Activated CD8-positive, alpha-beta memory T cell treated with anti-CD3 and anti-CD28 coated beads, Interleukin-2, amount 50 U/mL, for 24 hours (primary cell): ENCODE data around the gene CCNK.

Experiments
- DNase-seq: peaks from one replicate; pipeline ENCODE4 v3.0.0-alpha.2; 2020; ENCODE audit errors: extremely low read depth

Gene CCNK

DNA sequence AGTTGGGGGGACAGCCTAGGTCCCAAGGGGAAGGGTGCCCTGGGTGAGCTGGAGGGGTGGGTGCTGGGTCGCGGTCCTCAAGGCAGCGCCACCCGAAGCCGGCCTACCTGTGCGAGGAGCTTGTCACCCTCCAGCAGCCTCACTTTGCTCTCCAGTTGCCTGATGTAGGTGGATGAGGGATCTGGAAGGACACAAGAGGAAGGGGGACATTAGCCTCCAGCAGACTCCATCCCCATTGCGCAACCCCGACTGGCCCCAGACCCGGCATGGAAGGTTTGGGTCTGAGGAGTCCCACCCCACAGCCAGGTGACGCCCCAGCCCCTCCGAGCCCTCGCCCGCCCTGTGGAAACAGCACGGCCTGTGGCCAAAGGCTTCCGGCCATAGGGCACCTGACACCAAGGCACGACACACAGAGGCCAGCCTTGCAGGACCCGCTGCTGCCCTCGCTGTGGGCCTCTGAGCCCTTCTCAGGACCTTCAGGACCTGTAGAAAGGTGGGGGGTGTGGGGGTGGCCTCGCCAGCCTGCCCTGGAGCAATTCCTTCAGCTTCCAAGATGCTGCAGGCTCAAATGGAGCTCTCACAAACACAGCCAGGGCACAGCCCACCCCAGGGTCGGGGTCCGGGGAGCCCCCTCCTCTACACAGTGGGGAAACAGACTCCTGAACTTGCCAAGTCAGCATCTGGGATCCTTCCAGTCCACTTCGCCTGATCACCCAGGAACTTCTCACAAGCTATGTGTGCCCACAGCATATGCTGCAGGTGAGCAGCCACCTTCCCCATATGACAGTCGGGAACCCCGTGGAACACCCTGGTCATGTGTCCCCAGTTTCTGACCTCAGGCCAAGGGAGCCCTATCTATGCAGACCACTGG is 54.9 kb downstream of the CCNK start:
- DNase-seq, result no peak

DNA sequence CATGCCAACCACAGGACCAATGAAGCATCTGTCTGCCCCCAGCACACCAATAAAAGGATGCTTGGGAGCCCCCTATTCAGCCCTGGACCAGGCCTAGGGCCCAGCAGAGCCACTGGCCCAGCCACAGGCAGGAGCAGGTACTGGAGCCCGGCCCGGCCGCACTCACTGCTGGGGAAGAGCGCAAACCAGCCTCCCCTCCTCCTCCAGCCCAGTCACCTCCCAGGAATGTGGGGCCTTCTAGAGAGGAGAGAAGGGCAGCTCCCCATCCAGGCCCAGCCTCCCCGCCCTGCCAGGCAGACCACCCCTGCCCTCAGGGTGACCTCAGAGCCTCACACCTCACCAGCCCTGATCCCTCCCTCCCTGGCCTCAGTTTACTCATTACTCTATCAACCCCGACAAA is 56.2 kb downstream of the CCNK start:
- no peak for DNase-seq

- no peak for DNase-seq
These were observed 57.1 kb downstream of the CCNK start for GRCh38 chr14:99538275-99538674.

DNA sequence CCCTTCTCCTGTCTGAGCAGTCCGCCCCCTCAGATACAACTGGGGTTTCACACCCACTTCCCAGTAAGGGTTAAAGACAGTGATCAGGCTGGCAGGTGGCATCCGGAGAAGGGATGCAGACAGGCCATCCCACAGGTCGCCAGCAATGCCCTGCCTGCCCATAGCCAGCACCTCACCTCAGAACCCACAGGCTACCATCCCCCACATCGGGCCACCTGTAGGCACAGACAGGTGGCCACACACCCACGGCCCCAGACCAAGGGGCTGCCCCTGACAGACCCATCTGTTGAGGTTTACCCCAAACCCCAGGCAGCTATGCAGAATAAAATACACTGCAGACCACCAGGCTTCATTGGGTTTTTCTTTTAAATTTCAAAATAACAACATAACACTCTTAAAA is 57.5 kb downstream of the CCNK start:
- DNase-seq, result no peak

DNA sequence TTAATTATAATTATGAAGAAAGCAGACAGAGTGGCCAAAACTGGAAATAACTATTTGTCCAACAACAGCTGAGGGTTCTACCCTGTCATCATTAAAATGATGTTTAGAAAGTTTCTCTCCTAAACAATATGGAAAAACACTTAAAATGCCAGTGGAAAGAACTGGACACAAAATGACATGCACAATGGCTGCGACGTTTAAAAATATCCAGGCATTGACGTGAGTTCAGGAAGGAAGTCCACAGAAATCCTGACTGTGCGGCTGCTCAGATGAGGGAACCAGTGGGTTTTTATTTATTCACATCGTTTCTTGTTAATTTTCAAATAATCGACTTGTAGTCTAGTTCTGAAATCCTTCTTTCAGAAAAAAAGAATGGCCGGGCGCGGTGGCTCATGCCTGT is 58.3 kb downstream of the CCNK start:
- no peak for DNase-seq

- DNase-seq, result no peak
These were observed 59.2 kb downstream of the CCNK start for GRCh38 chr14:99540196-99541032.

- DNase-seq, result no peak
These were observed 60.0 kb downstream of the CCNK start for GRCh38 chr14:99541211-99541610.

- DNase-seq, result no peak
These were observed 60.7 kb downstream of the CCNK start for GRCh38 chr14:99541677-99542470.

DNA sequence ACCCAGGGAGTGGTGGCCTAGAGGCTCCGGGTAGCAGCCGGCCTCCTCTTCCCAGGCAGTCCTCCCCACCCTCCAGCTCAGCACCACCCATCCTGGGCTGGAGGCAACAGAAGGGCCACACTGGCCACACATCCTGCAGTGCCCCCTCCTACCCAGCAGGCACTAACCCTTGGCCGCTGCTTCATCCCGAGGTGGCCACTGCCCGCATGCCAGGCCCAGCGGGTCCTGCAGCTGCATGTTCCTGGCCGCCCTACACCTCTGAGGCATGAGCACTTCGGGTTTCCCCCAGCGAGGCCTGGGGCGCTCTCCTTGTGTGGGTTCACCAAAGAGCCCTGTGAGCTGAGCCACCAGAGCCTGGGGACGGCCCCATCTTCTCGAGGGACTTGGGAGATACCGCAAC is 61.4 kb downstream of the CCNK start:
- DNase-seq, result no peak

- DNase-seq, result no peak
These were observed 62.2 kb downstream of the CCNK start for GRCh38 chr14:99543370-99543769.

- DNase-seq, result no peak
These were observed 62.8 kb downstream of the CCNK start for GRCh38 chr14:99543985-99544384.

- no peak for DNase-seq
These were observed 63.8 kb downstream of the CCNK start for GRCh38 chr14:99544991-99545390.

- no peak for DNase-seq
These were observed 64.4 kb downstream of the CCNK start for GRCh38 chr14:99545586-99545985.

- DNase-seq, result no peak
These were observed 65.1 kb downstream of the CCNK start for GRCh38 chr14:99546234-99546879.

DNA sequence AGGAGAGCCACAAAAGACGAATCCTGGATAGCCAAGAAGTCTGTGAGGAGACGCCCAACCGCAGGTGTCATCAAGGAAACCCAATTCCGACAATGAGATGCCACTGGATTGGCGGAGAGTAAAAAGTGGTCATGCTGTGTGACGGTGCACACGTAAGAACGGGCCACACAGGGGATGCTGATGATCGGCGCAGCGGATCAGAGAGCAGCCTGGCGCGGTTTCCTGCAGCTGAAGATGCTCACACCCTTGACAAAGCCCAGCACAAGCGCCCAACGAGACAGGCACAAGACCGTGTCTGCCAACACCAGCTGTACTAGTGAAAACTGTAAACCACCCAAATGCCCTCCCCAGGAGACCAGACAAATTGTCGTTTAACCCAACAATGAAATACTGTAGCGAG is 67.0 kb downstream of the CCNK start:
- no peak for DNase-seq

DNA sequence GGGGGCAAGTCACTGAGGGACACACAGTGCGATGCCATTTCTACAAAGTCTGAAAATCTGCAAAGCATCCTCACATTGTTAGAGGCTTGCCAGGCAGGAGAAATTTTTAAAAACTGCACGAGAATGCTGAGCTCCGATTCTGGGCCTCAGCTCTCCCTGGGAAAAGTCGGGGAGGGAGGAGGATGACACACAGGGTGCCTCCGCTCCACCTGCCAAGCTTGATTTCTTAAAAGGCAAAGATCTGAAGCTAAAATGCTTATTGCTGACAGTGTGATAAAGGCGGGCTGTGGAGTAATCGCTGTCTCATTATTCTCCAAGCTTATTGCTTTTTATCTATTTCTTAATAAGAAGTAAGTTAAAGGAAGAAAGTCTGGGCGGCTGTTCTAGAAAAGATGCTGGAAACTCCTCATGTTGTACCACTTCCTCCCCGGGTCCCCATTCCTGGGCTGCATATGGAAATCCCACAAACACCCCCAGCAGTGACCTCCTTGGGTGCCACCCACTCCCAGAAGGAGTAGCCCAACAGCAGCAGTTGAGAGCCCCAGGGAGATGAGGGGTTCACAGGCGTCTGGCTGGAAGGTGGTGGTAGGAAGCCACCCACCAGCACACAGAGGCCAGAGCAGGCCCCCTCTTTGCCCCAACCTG is 67.8 kb downstream of the CCNK start:
- DNase-seq, result no peak

DNA sequence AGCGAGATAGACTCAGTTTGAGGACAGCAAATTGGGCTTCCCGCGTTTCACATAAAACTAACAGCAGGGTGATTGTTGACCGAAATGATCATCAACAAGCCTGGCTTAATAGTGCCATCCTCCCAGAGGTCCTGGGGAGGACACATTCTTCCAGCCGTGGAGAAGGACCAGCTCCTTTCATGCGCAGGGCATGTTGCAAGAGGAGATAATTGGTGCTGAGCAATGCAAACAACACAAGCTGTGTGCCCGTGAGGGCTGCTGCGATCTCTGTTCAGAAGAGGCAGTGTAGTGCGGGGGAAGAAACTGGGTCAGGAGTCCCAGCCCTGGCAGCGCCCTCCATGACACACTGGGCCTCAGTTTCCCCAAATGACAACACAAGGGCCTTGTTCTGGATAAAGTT is 68.5 kb downstream of the CCNK start:
- no peak for DNase-seq

DNA sequence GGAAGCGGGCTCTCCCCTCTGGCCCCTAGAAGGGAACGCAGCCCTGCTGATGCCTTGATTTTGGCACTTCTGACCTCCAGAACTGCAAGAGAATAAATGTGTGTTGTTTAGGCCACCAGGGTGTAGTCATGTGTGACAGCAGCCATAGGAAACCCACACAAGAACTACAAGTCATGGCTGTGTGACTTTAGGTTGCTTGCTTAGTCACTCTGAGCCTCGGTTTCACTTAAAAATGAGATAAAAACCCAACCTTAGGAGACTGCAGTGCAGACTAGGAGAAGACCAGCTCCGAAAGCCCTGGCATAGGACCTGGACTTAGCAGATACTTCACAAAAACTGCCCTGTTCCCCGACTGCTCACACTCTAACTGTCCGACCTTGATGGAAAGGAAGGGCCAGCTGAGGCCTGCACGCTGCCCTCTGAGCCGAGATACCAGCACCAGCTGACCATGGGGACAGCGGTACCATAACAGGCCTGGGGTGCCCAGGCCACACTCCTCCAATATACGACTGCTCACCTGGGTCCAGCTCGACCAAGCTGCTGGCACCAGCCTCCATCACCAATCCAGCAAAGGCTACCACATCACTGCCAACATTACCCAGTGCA is 69.3 kb downstream of the CCNK start:
- DNase-seq, result no peak

GRCh38 chr14:99551034-99551922 is 70.1 kb downstream of the CCNK start:
- no peak for DNase-seq
